Measurements from ENCODE around the gene PEX14.

DNA sequence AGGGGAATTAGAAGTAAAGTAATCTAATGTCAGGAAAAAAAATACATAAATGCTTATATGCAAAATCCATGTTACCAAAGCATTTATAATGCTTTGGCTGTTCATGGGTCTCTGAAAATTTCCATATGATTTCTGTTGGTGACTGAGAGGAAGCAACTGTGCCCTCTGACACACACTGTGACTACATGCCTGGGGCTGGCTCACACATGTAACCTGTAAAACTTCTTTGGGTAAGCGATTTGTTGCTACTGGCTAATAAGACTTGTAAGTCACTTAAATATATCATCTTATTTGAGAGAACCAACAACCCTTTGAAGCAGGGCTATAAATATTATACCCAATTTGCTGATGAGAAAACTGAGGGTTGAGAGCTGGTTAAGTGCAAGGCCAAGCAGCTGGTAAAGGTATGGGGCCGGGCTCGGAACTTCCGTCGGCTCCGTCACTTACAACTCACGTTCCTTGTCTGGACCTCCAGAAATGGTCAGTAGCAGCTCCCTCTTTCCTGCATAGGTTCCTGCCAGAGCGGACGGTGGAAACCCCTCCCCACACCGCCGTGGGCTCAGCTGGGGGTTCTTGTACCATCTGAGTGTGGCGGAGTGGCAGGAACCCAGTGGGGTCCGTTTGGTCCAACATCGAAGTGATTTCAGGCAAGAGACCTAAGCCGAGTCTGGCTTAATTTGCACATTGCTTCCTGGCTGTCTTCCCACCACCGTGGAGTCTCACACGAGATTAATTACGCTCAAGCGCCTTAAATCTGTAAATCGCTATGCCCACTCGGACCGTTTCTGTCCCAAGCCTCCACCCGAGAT lies 3.1 kb upstream of the PEX14 start:
- TF ChIP-seq CTCF (IDR thresholded peaks at IDR 0.05; ENCODE audit: extremely low read depth in 1 of 2, insufficient read depth in 1 of 2, low read depth in 1 of 2, low read length in 2 of 2) = no peak
- no peak for TF ChIP-seq EZH2 (IDR thresholded peaks at IDR 0.05; ENCODE audit: borderline replicate concordance, low read depth, low read length, severe bottlenecking)
- no peak for TF ChIP-seq MAX (IDR thresholded peaks at IDR 0.05; ENCODE audit: insufficient read depth, insufficient read length)
- no peak for TF ChIP-seq POLR2A (IDR thresholded peaks at IDR 0.05; ENCODE audit: low read depth, low read length)
- no peak for TF ChIP-seq POLR2AphosphoS5 (IDR thresholded peaks at IDR 0.05; ENCODE audit: insufficient read depth, low read depth, low read length)

Data from endothelial cell of umbilical vein (primary cell).